Smooth muscle cell (in vitro differentiated cells): ENCODE measurements around the gene TMEM272. TPM values are rescaled to one million over a fixed set of nuclear protein-coding genes. Genes with fewer than 3 reads are reported as not detected.

Experiments used
- DNase-seq: peaks from one replicate; lab custom pipeline; 2025; ENCODE audit not compliant: unreplicated experiment; lab: John Stamatoyannopoulos, UW
- H2AFZ ChIP-seq: fragments of 200-600 bp; sonication (generic); 2 replicates; pipeline ENCODE4 v1.6.0; 2016; ENCODE audit warnings: antibody characterized with exemption, low read depth, mild to moderate bottlenecking
- H3F3A ChIP-seq: fragments of 200-600 bp; sonication (generic); 2 replicates; pipeline ENCODE4 v1.6.0; 2017; ENCODE audit warnings: antibody characterized with exemption, low read depth
- H3K27ac ChIP-seq: fragments of 200-600 bp; sonication (generic); 2 replicates; pipeline ENCODE4 v1.5.1; 2016; ENCODE audit warnings: low read depth, mild to moderate bottlenecking
- H3K27me3 ChIP-seq: fragments of 200-600 bp; sonication (generic); 2 replicates; pipeline ENCODE4 v1.6.1; 2016; ENCODE audit warnings: low read depth, mild to moderate bottlenecking
- H3K36me3 ChIP-seq: fragments of 200-600 bp; sonication (generic); 2 replicates; pipeline ENCODE4 v1.5.1; 2016; ENCODE audit warnings: low read depth
- H3K4me1 ChIP-seq: fragments of 200-600 bp; sonication (generic); 2 replicates; pipeline ENCODE4 v1.5.1; 2016; ENCODE audit warnings: low read depth
- H3K4me2 ChIP-seq: fragments of 200-600 bp; sonication (generic); 2 replicates; pipeline ENCODE4 v1.6.0; 2016; ENCODE audit warnings: mild to moderate bottlenecking
- H3K4me3 ChIP-seq: fragments of 200-600 bp; sonication (generic); 2 replicates; pipeline ENCODE4 v1.5.1; 2016; ENCODE audit warnings: mild to moderate bottlenecking
- H3K79me2 ChIP-seq: fragments of 200-600 bp; sonication (generic); 2 replicates; pipeline ENCODE4 v1.6.0; 2016; ENCODE audit warnings: low read depth, mild to moderate bottlenecking
- H3K9ac ChIP-seq: fragments of 200-600 bp; sonication (generic); 2 replicates; pipeline ENCODE4 v1.6.0; 2016; ENCODE audit warnings: low read depth
- H3K9me3 ChIP-seq: fragments of 200-600 bp; sonication (generic); replicated peaks from 2 replicates; pipeline ENCODE4 v1.5.1; 2016; ENCODE audit warnings: low read depth
- H4K20me1 ChIP-seq: fragments of 200-600 bp; sonication (generic); 2 replicates; pipeline ENCODE4 v1.6.0; 2016; ENCODE audit warnings: low read depth
- WGBS: methylation state at CpG from one replicate; pipeline ENCODE4 v1.1.7; 2016; ENCODE audit warnings: low lambda C conversion rate; 5-methylcytosine and 5-hydroxymethylcytosine counted together
- polyA plus RNA-seq: library from polyadenylated mRNA; unstranded; fragments of >200 nt; fragmentation: Nextera tagmentation; extraction: Ambion mirVana; gene quantifications from 2 replicates; pipeline ENCODE4 v1.2.1, GENCODE V29; 2016
- total RNA-seq: library from RNA; depleted of rRNA; stranded (reverse); fragments of >200 nt; gene quantifications from 2 replicates; pipeline ENCODE4 v1.2.3, GENCODE V29; 2014
- TF ChIP-seq, protein P1 (sequence below): fragments of 200-600 bp; sonication (generic); IDR thresholded peaks from 2 replicates; pipeline ENCODE4 v1.5.1; 2017; ENCODE audit warnings: borderline replicate concordance, mild to moderate bottlenecking, antibody characterized with exemption; ENCODE audit not compliant: insufficient read depth, poor library complexity, severe bottlenecking

TMEM272 gene
- total and polyA plus RNA-seq, 2 experiments from 2014 or later: 0.18 to 0.26 TPM

DNA sequence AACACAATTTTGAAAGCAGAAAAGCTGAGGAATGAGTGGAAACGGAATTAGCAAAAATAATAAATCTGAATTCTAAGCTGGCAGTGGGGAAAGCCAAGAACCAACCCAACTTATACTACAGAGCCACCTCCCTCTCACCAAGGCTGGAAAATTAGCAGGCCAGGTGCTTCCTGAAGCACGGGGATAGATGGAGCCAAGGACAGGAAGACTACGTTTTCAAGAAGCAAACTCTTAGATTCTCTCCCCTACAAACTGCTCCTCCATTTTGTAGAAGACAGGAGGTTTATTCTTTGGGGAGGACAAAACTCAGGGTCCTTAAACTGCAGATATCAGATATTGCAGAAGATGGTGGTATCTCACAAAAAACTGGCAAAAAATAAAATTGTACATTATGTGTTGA, 25.6 kb upstream of the TMEM272 start:
- TF ChIP-seq, protein P1, sequence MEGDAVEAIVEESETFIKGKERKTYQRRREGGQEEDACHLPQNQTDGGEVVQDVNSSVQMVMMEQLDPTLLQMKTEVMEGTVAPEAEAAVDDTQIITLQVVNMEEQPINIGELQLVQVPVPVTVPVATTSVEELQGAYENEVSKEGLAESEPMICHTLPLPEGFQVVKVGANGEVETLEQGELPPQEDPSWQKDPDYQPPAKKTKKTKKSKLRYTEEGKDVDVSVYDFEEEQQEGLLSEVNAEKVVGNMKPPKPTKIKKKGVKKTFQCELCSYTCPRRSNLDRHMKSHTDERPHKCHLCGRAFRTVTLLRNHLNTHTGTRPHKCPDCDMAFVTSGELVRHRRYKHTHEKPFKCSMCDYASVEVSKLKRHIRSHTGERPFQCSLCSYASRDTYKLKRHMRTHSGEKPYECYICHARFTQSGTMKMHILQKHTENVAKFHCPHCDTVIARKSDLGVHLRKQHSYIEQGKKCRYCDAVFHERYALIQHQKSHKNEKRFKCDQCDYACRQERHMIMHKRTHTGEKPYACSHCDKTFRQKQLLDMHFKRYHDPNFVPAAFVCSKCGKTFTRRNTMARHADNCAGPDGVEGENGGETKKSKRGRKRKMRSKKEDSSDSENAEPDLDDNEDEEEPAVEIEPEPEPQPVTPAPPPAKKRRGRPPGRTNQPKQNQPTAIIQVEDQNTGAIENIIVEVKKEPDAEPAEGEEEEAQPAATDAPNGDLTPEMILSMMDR: no peak

DNA sequence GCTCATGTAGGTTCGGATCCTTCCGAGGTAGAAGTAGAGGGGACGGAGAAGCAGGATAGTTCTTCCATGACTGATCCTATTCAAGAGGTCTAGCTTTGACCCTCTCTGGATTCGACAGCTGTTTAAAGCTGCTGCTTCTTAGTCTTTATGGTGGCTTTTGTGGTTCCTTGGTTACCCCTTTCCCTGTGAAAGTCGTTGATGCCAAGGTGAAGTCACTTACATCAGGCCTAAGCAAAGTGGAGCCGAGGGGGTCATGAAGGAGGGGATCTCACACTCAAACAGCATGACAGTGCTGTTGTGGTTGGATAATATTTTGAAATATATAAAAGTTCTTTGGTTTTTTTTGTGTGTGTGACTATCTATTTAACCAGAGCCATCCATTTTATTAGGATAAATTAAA, 24.9 kb upstream of the TMEM272 start:
- Histone ChIP-seq H3K27me3 (no peaks in the 10 kb centered on the region), H3K9me3 (no peaks in the 10 kb centered on the region), H2AFZ (no peak overlapping the region), H3K4me3 (no peak overlapping the region), H3K27ac (no peak overlapping the region), H3K9ac (no peak overlapping the region), H3K36me3 (no peaks in the 10 kb centered on the region), H3K79me2 (no peaks in the 10 kb centered on the region), H3K4me2 (no peak overlapping the region), H4K20me1 (no peaks in the 10 kb centered on the region), H3F3A (no peaks in the 10 kb centered on the region), H3K4me1 (no peaks in the 10 kb centered on the region)
- no peak for DNase-seq
- 95% methylated on average over 6 of the region's 6 CpGs for WGBS
- TF ChIP-seq, protein P1: no peak

More for the DNA sequence above, 25.6 kb upstream of the TMEM272 start:
- H3K9me3 ChIP-seq: no peaks in the 10 kb centered on the region
- 95% methylated on average over 3 of the region's 3 CpGs for WGBS
- no peak overlapping the region for H3K27ac ChIP-seq
- no peak for DNase-seq
- H3K27me3 ChIP-seq: no peaks in the 10 kb centered on the region
- H3K36me3 ChIP-seq: no peaks in the 10 kb centered on the region
- no peak overlapping the region for H3K9ac ChIP-seq
- H2AFZ ChIP-seq: no peak overlapping the region
- no peak overlapping the region for H3K4me2 ChIP-seq
- no peaks in the 10 kb centered on the region for H3K4me1 ChIP-seq
- no peaks in the 10 kb centered on the region for H3F3A ChIP-seq
- H3K79me2 ChIP-seq: no peaks in the 10 kb centered on the region
- H3K4me3 ChIP-seq: no peak overlapping the region
- H4K20me1 ChIP-seq: no peaks in the 10 kb centered on the region

DNA sequence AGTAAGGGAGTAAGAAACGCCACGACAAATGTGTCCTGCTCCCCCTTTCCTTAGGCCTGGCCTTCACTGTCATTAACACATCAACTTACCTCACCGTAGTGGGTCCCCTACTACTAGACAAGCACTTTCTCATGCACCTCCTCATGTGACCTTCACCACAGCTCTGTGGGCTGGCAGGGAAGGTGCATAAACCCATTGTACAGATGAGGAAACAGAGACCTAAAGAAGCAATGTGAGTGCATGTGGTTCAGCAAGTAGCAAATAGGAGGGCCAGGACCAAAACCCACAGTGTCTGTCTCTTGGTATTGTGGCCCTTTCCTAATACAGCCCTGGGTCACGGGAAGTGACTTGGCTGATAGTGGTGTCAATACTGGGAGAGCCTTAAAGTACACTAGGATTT, 22.1 kb upstream of the TMEM272 start:
- Histone ChIP-seq H3K4me1 (no peaks in the 10 kb centered on the region), H4K20me1 (no peaks in the 10 kb centered on the region), H3K4me3 (no peak overlapping the region), H3K27me3 (no peaks in the 10 kb centered on the region), H3K9ac (no peak overlapping the region), H2AFZ (no peak overlapping the region), H3K27ac (no peak overlapping the region), H3K36me3 (no peaks in the 10 kb centered on the region), H3K79me2 (no peaks in the 10 kb centered on the region), H3F3A (no peaks in the 10 kb centered on the region), H3K4me2 (no peak overlapping the region), H3K9me3 (no peaks in the 10 kb centered on the region)
- 95% methylated on average over 4 of the region's 4 CpGs for WGBS
- no peak for DNase-seq
- TF ChIP-seq, protein P1: no peak

DNA sequence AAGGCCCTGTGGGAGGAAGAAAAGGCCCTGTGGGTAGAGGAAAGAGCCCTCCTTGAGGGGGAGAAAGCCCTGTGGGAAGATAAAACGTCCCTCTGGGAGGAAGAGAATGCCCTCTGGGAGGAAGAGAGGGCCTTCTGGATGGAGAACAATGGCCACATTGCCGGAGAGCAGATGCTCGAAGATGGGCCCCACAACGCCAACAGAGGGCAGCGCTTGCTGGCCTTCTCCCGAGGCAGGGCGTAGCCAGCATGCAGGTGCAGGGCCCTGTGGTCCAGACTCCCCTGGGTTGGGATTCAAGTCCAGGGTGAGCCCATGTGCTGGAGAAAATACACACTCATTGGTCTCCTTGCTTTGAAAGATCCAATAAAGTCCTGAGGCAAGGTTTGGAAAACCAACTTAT, 20.9 kb upstream of the TMEM272 start:
- 78% methylated on average over 7 of the region's 7 CpGs for WGBS
- H3K4me3 ChIP-seq: no peak overlapping the region

More for the DNA sequence above, 20.9 kb upstream of the TMEM272 start:
- no peak overlapping the region for H3K9ac ChIP-seq
- DNase-seq: no peak
- no peaks in the 10 kb centered on the region for H3K36me3 ChIP-seq
- H3K79me2 ChIP-seq: no peaks in the 10 kb centered on the region
- TF ChIP-seq, protein P1: no peak
- H3K27me3 ChIP-seq: no peaks in the 10 kb centered on the region
- no peaks in the 10 kb centered on the region for H4K20me1 ChIP-seq
- H3K9me3 ChIP-seq: no peaks in the 10 kb centered on the region
- no peak overlapping the region for H2AFZ ChIP-seq
- H3K27ac ChIP-seq: no peak overlapping the region
- no peaks in the 10 kb centered on the region for H3K4me1 ChIP-seq
- no peak overlapping the region for H3K4me2 ChIP-seq
- no peaks in the 10 kb centered on the region for H3F3A ChIP-seq
